IMR-90 (cell line): ENCODE results near the gene MUC6.

ENCODE experiments used
- CEBPB ChIP-seq: IDR thresholded peaks from 2 replicates; pipeline ENCODE4 v1.6.1; 2012; ENCODE audit warnings: low read depth, low read length, improper control_type of control experiment
- FOS ChIP-seq: fragments of 150-350 bp; IDR thresholded peaks from 2 replicates; pipeline ENCODE4 v1.6.1; 2016; ENCODE audit warnings: low read depth, low read length
- MAFK ChIP-seq: IDR thresholded peaks from 2 replicates; pipeline ENCODE4 v1.6.1; 2012; ENCODE audit warnings: low read depth, low read length, improper control_type of control experiment
- MAZ ChIP-seq: IDR thresholded peaks from 2 replicates; pipeline ENCODE4 v1.6.1; 2012; ENCODE audit warnings: low read depth, mild to moderate bottlenecking, low read length, improper control_type of control experiment, moderate library complexity, borderline replicate concordance
- MXI1 ChIP-seq: IDR thresholded peaks from 2 replicates; pipeline ENCODE4 v1.6.1; 2012; ENCODE audit warnings: low read depth, mild to moderate bottlenecking, low read length, moderate library complexity, borderline replicate concordance
- NFE2L2 ChIP-seq: fragments of 150-350 bp; IDR thresholded peaks from 2 replicates; pipeline ENCODE4 v1.6.1; 2016; ENCODE audit warnings: low read depth, mild to moderate bottlenecking, low read length
- POLR2A ChIP-seq: IDR thresholded peaks from 2 replicates; pipeline ENCODE4 v1.6.1; 2012; ENCODE audit warnings: mild to moderate bottlenecking, low read depth, low read length
- RCOR1 ChIP-seq: IDR thresholded peaks from 2 replicates; pipeline ENCODE4 v1.6.1; 2012; ENCODE audit warnings: mild to moderate bottlenecking, low read length, improper control_type of control experiment; ENCODE audit not compliant: insufficient replicate concordance
- USF2 ChIP-seq: fragments of 150-350 bp; IDR thresholded peaks from 2 replicates; pipeline ENCODE4 v1.6.1; 2017; ENCODE audit warnings: mild to moderate bottlenecking, antibody characterized with exemption, low read length, low read depth
- TF ChIP-seq, protein P1 (sequence below): conservative IDR thresholded peaks from 2 replicates; pipeline ENCODE4 v1.5.1; 2012; ENCODE audit warnings: mild to moderate bottlenecking, low read depth, low read length, improper control_type of control experiment
- TF ChIP-seq, protein P2 (sequence below): fragments of 150-350 bp; IDR thresholded peaks from 2 replicates; pipeline ENCODE4 v1.6.1; 2016; ENCODE audit warnings: low read depth, mild to moderate bottlenecking, low read length, moderate library complexity, borderline replicate concordance

DNA sequence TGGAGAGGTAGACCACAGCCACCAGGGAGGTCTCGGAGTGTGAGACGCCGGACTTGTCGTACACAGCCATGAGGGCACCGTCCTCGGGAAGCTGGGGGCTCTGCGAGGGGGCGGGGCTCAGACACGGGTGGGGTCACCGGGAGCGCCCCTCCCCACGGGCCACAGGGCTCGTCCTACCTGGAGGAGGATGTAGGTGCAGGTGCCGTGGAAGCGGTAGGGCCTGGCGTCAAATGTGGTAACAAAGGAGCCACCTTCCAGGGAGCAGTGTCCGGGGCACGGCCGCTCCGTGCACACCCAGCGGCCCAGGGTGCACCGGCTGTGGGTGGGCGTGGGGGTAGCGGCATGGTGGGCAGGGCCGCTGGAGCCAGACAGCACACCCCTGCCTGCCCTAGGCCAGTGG is 7.5 kb downstream of the MUC6 start:
- no peak for TF ChIP-seq MAZ
- TF ChIP-seq, protein P1, sequence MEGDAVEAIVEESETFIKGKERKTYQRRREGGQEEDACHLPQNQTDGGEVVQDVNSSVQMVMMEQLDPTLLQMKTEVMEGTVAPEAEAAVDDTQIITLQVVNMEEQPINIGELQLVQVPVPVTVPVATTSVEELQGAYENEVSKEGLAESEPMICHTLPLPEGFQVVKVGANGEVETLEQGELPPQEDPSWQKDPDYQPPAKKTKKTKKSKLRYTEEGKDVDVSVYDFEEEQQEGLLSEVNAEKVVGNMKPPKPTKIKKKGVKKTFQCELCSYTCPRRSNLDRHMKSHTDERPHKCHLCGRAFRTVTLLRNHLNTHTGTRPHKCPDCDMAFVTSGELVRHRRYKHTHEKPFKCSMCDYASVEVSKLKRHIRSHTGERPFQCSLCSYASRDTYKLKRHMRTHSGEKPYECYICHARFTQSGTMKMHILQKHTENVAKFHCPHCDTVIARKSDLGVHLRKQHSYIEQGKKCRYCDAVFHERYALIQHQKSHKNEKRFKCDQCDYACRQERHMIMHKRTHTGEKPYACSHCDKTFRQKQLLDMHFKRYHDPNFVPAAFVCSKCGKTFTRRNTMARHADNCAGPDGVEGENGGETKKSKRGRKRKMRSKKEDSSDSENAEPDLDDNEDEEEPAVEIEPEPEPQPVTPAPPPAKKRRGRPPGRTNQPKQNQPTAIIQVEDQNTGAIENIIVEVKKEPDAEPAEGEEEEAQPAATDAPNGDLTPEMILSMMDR = no peak
- TF ChIP-seq RCOR1 = no peak
- TF ChIP-seq POLR2A = no peak
- TF ChIP-seq NFE2L2 = no peak
- TF ChIP-seq USF2 = no peak
- TF ChIP-seq CEBPB = no peak
- no peak for TF ChIP-seq MXI1
- TF ChIP-seq MAFK = no peak
- no peak for TF ChIP-seq FOS
- TF ChIP-seq, protein P2, sequence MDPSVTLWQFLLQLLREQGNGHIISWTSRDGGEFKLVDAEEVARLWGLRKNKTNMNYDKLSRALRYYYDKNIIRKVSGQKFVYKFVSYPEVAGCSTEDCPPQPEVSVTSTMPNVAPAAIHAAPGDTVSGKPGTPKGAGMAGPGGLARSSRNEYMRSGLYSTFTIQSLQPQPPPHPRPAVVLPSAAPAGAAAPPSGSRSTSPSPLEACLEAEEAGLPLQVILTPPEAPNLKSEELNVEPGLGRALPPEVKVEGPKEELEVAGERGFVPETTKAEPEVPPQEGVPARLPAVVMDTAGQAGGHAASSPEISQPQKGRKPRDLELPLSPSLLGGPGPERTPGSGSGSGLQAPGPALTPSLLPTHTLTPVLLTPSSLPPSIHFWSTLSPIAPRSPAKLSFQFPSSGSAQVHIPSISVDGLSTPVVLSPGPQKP = no peak
